K562 (cell line): ENCODE data around the gene IDS. TPM values are rescaled to one million over a fixed set of nuclear protein-coding genes. Genes with fewer than 3 reads are reported as not detected.

Source experiments
- ATAC-seq: fragments of 200-7000 bp; cut with Tn5 transposase; 3 replicates; pipeline ENCODE4 v1.9.1; 2020; ENCODE audit warnings: moderate library complexity
- BruUV-seq: library from RNA; stranded (reverse); fragments of 400-500 nt; replicated peaks from 2 replicates; lab custom pipeline; 2021; lab: Mats Ljungman, UMichigan
- CTCF ChIA-PET: fragments of 300-600 bp; formaldehyde crosslinking; extraction: SDS; loops from one replicate; lab custom pipeline; 2021; ENCODE audit warnings: low intra/inter-chr PET ratio; lab: Yijun Ruan, JAX
- POLR2A ChIA-PET: fragments of 300-600, 350-650 bp; sonication (Branson Sonifier 250); formaldehyde crosslinking; extraction: SDS; loops from one replicate; lab custom pipeline; 2021; ENCODE audit warnings: antibody characterized with exemption, inconsistent platforms; lab: Yijun Ruan, JAX
- DNase-seq, 4 experiments: peaks; one replicate each; pipeline versions ENCODE4 v3.0.0 to v3.0.0-alpha.2; 2011 to 2018; ENCODE audit warnings: low spot score in 3 of 4, mixed read lengths in 3 of 4; ENCODE audit errors: extremely low read depth in 1 of 4
- FAIRE-seq: peaks from 2 replicates; lab custom pipeline; 2011; peaks lifted over from hg19 to GRCh38; lab: Jason Lieb, UNC
- H2AFZ ChIP-seq: 2 replicates; pipeline ENCODE4 v1.6.0; 2011; ENCODE audit warnings: low read depth, low read length, control low read depth, inconsistent platforms
- H3K27ac ChIP-seq: fragments of 200-600 bp; 3 replicates; pipeline ENCODE4 v1.8.0; 2011; ENCODE audit warnings: low read depth, mild to moderate bottlenecking, control low read depth, inconsistent platforms, low read length, moderate library complexity, mixed read lengths; ENCODE audit errors: extremely low read depth
- H3K27me3 ChIP-seq, 2 experiments: fragments of 300-600 bp in 1 of 2; 2 replicates in 1 of 2; 3 replicates in 1 of 2; pipeline versions ENCODE4 v1.6.0 to v1.8.0; 2011; ENCODE audit warnings: inconsistent platforms in 2 of 2, low read length in 2 of 2, mild to moderate bottlenecking in 1 of 2, mixed read lengths in 1 of 2, moderate library complexity in 1 of 2; ENCODE audit not compliant: control insufficient read depth in 2 of 2, insufficient read depth in 2 of 2
- H3K36me3 ChIP-seq: fragments of 300-600 bp; 3 replicates; pipeline ENCODE4 v1.8.0; 2011; ENCODE audit warnings: mild to moderate bottlenecking, low read length, inconsistent platforms; ENCODE audit not compliant: control insufficient read depth, insufficient read depth
- H3K4me1 ChIP-seq, 2 experiments: fragments of 200-600 bp in 1 of 2; replicated peaks in 1 of 2; 2 replicates in 1 of 2; 3 replicates in 1 of 2; pipeline versions ENCODE4 v1.5.1 to v1.8.0; 2011; ENCODE audit warnings: inconsistent platforms in 2 of 2, low read length in 2 of 2, mild to moderate bottlenecking in 1 of 2, mixed read lengths in 1 of 2, moderate library complexity in 1 of 2; ENCODE audit not compliant: control insufficient read depth in 2 of 2, insufficient read depth in 2 of 2
- H3K4me2 ChIP-seq: 2 replicates; pipeline ENCODE4 v1.6.1; 2011; ENCODE audit warnings: low read length, control low read depth, inconsistent platforms, mixed read lengths; ENCODE audit not compliant: insufficient read depth
- H3K4me3 ChIP-seq: fragments of 200-600 bp; sonication (generic), shearing (Covaris generic); 2 replicates; pipeline ENCODE4 v1.5.1; 2016; ENCODE audit warnings: control low read depth, inconsistent platforms
- H3K79me2 ChIP-seq: fragments of 200-600 bp; 3 replicates; pipeline ENCODE4 v1.8.0; 2011; ENCODE audit warnings: low read length, inconsistent platforms; ENCODE audit not compliant: control insufficient read depth, insufficient read depth
- H3K9ac ChIP-seq, 2 experiments: 2 replicates each; pipeline versions ENCODE4 v1.6.0 to v1.6.1; 2011; ENCODE audit warnings: low read depth in 2 of 2, low read length in 2 of 2, control low read depth in 1 of 2, inconsistent platforms in 1 of 2, mild to moderate bottlenecking in 1 of 2, mixed read lengths in 1 of 2; ENCODE audit not compliant: insufficient read depth in 1 of 2
- H3K9me1 ChIP-seq: one replicate; pipeline ENCODE4 v1.6.0; 2011; ENCODE audit warnings: inconsistent platforms, mild to moderate bottlenecking, low read length, moderate library complexity; ENCODE audit not compliant: control insufficient read depth, insufficient read depth
- H3K9me3 ChIP-seq: replicated peaks from 2 replicates; pipeline ENCODE4 v1.5.1; 2011; ENCODE audit warnings: low read depth, low read length, inconsistent platforms; ENCODE audit not compliant: control insufficient read depth, insufficient read depth
- H4K20me1 ChIP-seq: replicated peaks from 2 replicates; pipeline ENCODE4 v1.6.1; 2011; ENCODE audit warnings: low read length, inconsistent platforms, mixed read lengths; ENCODE audit not compliant: control insufficient read depth, insufficient read depth
- ILF3 ChIP-seq: fragments of 450-650 bp; IDR thresholded peaks from 2 replicates; pipeline ENCODE4 v1.6.1; 2018; ENCODE audit warnings: antibody characterized with exemption, mild to moderate bottlenecking, moderate library complexity, borderline replicate concordance
- NKRF ChIP-seq: fragments of 450-650 bp; IDR thresholded peaks from 2 replicates; pipeline ENCODE4 v1.6.1; 2016; ENCODE audit warnings: borderline replicate concordance
- PTBP1 ChIP-seq: fragments of 200-400 bp; formaldehyde crosslinking; IDR thresholded peaks from 2 replicates; pipeline ENCODE4 v1.6.1; 2017; ENCODE audit warnings: low read depth, low read length
- ZC3H4 ChIP-seq: sonication (generic); formaldehyde crosslinking; IDR thresholded peaks from 2 replicates; pipeline ENCODE4 v1.9.0; 2021; ENCODE audit warnings: missing genetic modification reagents, borderline replicate concordance
- ZNF57 ChIP-seq: fragments of 450-650 bp; formaldehyde crosslinking; IDR thresholded peaks from 2 replicates; pipeline ENCODE4 v1.4.0; 2020; ENCODE audit warnings: mild to moderate bottlenecking, moderate library complexity
- ZNF76 ChIP-seq: fragments of 250-450 bp; sonication (Bioruptor Pico); IDR thresholded peaks from 2 replicates; pipeline ENCODE4 v1.4.0; 2020; ENCODE audit warnings: mild to moderate bottlenecking, moderate library complexity, borderline replicate concordance
- WGBS: fragments of 100-300 bp; shearing (Covaris generic); methylation state at CpG from one replicate; pipeline ENCODE4 v1.1.6; 2016; ENCODE audit warnings: low coverage, mixed read lengths; ENCODE audit not compliant: insufficient coverage; ENCODE audit errors: missing lambda C conversion rate; 5-methylcytosine and 5-hydroxymethylcytosine counted together
- in situ Hi-C: fragments of 300-500 bp; cut with MboI; formaldehyde crosslinking; loops from 4 replicates; pipeline ENCODE4 v1.15.0; 2018; ENCODE audit warnings: inconsistent platforms, mixed read lengths
- intact Hi-C: fragments of 100-400 bp; cut with micrococcal nuclease; formaldehyde crosslinking; loops from 2 replicates; pipeline ENCODE4 v1.14.2; 2022
- polyA plus RNA-seq, 8 experiments: library from polyadenylated mRNA; depleted of rRNA in 4 of 8; stranded (reverse) in 5 of 8; unstranded in 3 of 8; fragments of >200 nt; fragmentation: Nextera tagmentation in 2 of 8; fragmentation: Illumina TruSeq in 1 of 8; extraction: Ambion mirVana in 2 of 8; extraction: Trizol in 1 of 8; gene quantifications; 2 replicates each; pipeline versions ENCODE4 v1.2.1 to v1.2.3, GENCODE V29; 2011 to 2014; ENCODE audit warnings: inconsistent platforms in 1 of 8, missing spikeins in 1 of 8
- total RNA-seq, 7 experiments: library from RNA; depleted of rRNA in 6 of 7; stranded (reverse); fragments of >200 nt in 6 of 7; fragmentation: Illumina TruSeq in 2 of 7; extraction: Trizol in 2 of 7; gene quantifications; 2 replicates each; pipeline versions ENCODE4 v1.2.1 to v1.2.3, GENCODE V29; 2011 to 2021; ENCODE audit warnings: low replicate concordance in 1 of 7

IDS gene
- total and polyA plus RNA-seq, 9 of the 15 experiments (the other 6 are each of a cell fraction or from before 2014, with no cell fraction given): 2.0 to 18.6 (median 8.6) TPM

GRCh38 chrX:149511081-149511480, 6.0 kb upstream of the IDS start:
- H3K27me3 ChIP-seq: peaks cover 0 to 7% of the 10 kb centered on the region in 2 experiments; a peak in 3 of 5 replicates
- no peaks in the 10 kb centered on the region for H3K36me3 ChIP-seq
- no peak overlapping the region for H3K27ac ChIP-seq
- H3K79me2 ChIP-seq: no peaks in the 10 kb centered on the region
- H3K9ac ChIP-seq: peak overlapping the region in 1 of 2 experiments; percentile 4; a peak in 1 of 4 replicates
- DNase-seq (no peak), FAIRE-seq (no peak), ATAC-seq (no peak)
- no TSS peak for BruUV-seq
- ChIA-PET CTCF (no interaction called here), POLR2A (no interaction called here)
- no peak overlapping the region for H3K4me3 ChIP-seq
- H3K9me1 ChIP-seq: peaks cover 4% of the 10 kb centered on the region
- TF ChIP-seq ZNF57 (CRISPR knock-in tag) (no peak), ZC3H4 (CRISPR knock-in tag) (no peak), NKRF (no peak), PTBP1 (no peak), ZNF76 (no peak), ILF3 (no peak)
- no peaks in the 10 kb centered on the region for H3K9me3 ChIP-seq
- H3K4me2 ChIP-seq: no peak overlapping the region
- 20% methylated on average over 5 of the region's 5 CpGs for WGBS
- intact Hi-C loops (loop anchor here (10.0 kb wide), 1 partner anchor 134 kb away; no protein-coding TSS in a partner anchor), in situ Hi-C loops (loop anchor here (10.0 to 25.0 kb wide), 2 partner anchors 64 to 126 kb away; partner anchors contain the start of gene TMEM185A)
- 0 out of 2 replicates have a peak overlapping the region, but pooled peaks have one; percentile 22 for H2AFZ ChIP-seq
- H3K4me1 ChIP-seq: peaks cover 3 to 20% of the 10 kb centered on the region in 2 experiments; a peak in 4 of 5 replicates
- no peaks in the 10 kb centered on the region; the same call in 1 of the 2 replicates for H4K20me1 ChIP-seq
